Retinal pigment epithelial cell (primary cell): Measurements from ENCODE around the gene GNG7.

ENCODE experiments used
- DNase-seq: peaks from one replicate; pipeline ENCODE4 v3.0.0-alpha.2; 2010; ENCODE audit warnings: low read depth
- H3K4me3 ChIP-seq: 2 replicates; pipeline ENCODE4 v1.5.1; 2011; ENCODE audit warnings: mild to moderate bottlenecking, low read length, control low read depth, moderate library complexity
- TF ChIP-seq, protein P1 (sequence below): conservative IDR thresholded peaks from 2 replicates; pipeline ENCODE4 v1.5.1; 2011; ENCODE audit warnings: low read depth, low read length, control low read depth, inconsistent platforms

Gene GNG7

DNA sequence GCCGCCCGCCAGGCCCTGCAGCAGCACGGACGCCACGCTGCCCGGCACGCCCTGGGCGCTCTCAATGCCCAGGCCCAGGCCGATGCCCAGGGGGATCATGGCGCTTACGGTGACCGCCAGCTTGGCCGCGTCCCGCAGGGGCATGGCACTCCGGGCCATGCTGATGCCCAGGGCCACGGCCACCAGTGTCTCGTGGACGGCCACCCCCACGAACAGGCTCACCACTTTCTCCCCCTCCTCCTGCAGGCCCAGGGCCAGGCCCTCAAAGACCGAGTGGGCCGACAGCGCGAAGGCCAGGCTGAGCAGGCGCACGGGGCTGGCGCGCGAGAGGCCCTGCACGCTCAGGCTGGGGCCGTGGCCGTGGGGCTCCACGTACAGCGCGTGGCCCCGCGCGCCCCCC is 30.4 kb upstream of the GNG7 start:
- TF ChIP-seq, protein P1, sequence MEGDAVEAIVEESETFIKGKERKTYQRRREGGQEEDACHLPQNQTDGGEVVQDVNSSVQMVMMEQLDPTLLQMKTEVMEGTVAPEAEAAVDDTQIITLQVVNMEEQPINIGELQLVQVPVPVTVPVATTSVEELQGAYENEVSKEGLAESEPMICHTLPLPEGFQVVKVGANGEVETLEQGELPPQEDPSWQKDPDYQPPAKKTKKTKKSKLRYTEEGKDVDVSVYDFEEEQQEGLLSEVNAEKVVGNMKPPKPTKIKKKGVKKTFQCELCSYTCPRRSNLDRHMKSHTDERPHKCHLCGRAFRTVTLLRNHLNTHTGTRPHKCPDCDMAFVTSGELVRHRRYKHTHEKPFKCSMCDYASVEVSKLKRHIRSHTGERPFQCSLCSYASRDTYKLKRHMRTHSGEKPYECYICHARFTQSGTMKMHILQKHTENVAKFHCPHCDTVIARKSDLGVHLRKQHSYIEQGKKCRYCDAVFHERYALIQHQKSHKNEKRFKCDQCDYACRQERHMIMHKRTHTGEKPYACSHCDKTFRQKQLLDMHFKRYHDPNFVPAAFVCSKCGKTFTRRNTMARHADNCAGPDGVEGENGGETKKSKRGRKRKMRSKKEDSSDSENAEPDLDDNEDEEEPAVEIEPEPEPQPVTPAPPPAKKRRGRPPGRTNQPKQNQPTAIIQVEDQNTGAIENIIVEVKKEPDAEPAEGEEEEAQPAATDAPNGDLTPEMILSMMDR, result no peak
- no peak overlapping the region for H3K4me3 ChIP-seq

DNA sequence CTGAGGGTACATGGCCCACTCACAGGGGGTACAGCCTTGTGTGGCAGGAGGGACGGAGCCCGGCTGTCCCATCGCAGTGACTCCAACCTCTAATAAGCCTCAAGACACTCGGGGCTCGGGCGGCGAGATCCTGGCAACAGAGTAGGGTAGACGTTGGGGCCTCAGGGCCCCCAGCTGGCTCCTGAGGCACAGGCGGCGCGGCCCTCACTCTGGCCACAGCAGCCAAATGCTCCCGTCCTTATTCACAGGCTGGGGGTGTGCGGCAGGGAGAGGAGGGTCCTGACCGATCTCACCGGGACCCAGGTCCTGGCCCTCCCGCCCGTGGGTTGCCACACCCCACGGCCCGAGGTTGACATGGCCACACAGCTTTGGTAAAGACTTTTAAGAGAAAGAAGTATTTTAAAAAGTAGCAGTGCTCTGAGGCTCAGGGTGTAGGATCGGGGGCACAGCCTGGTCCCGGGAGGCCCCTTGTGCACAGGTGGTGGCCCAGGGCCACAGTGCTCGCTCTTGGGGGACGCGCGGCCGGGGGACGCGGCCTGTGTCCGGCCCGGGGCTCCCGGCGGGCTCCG is 29.7 kb upstream of the GNG7 start:
- DNase-seq, result no peak
- H3K4me3 ChIP-seq, result no peak overlapping the region
- TF ChIP-seq, protein P1, result no peak

More for the DNA sequence above, 30.4 kb upstream of the GNG7 start:
- DNase-seq, result no peak

GRCh38 chr19:2731181-2731995 is 28.9 kb upstream of the GNG7 start:
- no peak overlapping the region for H3K4me3 ChIP-seq
- DNase-seq, result no peak
- TF ChIP-seq, protein P1, result no peak

DNA sequence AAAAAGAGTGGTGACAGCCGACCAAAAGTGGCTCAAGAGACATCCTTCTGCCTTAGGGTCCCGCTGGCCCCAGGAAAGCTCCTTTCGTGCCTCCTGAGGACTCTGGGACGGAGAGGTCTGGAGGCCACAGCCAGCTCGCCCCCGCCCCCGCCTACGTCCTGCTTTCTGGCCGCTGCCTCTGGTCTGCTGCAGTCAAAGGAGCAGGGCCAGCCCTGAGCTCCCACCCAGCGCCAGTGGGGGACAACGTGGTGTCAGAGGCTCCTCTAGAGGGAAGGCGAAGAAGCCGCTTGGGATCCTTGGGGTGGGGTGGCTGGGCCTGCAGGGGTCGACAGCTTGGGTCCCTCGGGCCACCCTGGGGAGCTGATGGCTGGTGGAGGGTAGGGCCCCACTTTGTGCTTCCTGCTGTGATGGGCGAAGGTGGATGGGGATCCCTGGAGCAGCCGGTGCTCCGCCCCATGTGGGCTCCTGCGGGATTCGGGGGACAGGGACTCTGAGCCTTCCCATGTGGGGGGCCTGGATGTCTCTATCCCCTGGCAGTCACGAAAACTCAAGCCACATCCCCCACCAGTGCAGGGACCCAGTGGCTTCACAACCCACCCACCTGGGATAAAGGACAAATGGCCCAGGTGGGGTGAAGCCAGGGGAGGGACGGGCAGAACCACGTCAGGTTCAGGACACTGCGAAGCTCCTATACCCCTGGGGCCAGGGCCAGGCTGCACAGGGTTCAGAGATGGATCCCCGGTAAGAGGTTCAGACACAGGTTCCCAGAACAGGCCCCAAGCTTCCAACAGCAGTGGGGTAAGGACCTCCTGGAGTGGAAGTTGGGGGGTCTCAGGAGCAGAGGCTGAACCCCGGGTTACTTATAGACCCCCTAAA is 27.7 kb upstream of the GNG7 start:
- TF ChIP-seq, protein P1, result no peak
- no peak for DNase-seq
- no peak overlapping the region for H3K4me3 ChIP-seq

GRCh38 chr19:2728783-2729387 is 26.4 kb upstream of the GNG7 start:
- no peak for DNase-seq
- TF ChIP-seq, protein P1, result no peak
- H3K4me3 ChIP-seq, result no peak overlapping the region

GRCh38 chr19:2727640-2727944 is 25.1 kb upstream of the GNG7 start:
- DNase-seq, result no peak
- TF ChIP-seq, protein P1, result no peak
- H3K4me3 ChIP-seq, result no peak overlapping the region
